ENCODE data around the gene ADAM8.

Gene ADAM8

GRCh38 chr10:133302230-133302629 lies 25.6 kb upstream of the ADAM8 start:
- no peak overlapping the region for H3K27ac ChIP-seq (replicated peaks)

GRCh38 chr10:133299738-133300137 lies 23.1 kb upstream of the ADAM8 start:
- H3K4me3 ChIP-seq (replicated peaks; ENCODE audit: insufficient read depth, low read length), result no peak overlapping the region
- no peak for DNase-seq (ENCODE audit: low read depth in 1 of 2, low spot score in 1 of 2)
- TF ChIP-seq SPI1 (IDR thresholded peaks at IDR 0.05; ENCODE audit: borderline replicate concordance, low read depth) (no peak), GABPA (IDR thresholded peaks at IDR 0.05; ENCODE audit: low read depth) (no peak), CTCF (IDR thresholded peaks at IDR 0.05; ENCODE audit: insufficient read depth, low read length) (no peak), REST (IDR thresholded peaks at IDR 0.05; ENCODE audit: insufficient replicate concordance, low read depth) (no peak), POLR2AphosphoS5 (IDR thresholded peaks at IDR 0.05; ENCODE audit: low read depth) (no peak)
- H3K27ac ChIP-seq (replicated peaks), result no peak overlapping the region
- no peaks in the 10 kb centered on the region for H3K27me3 ChIP-seq (ENCODE audit: insufficient read depth, poor library complexity, severe bottlenecking)

More at GRCh38 chr10:133302230-133302629, 25.6 kb upstream of the ADAM8 start:
- no peak for DNase-seq (ENCODE audit: low read depth in 1 of 2, low spot score in 1 of 2)
- TF ChIP-seq SPI1 (IDR thresholded peaks at IDR 0.05; ENCODE audit: borderline replicate concordance, low read depth) (no peak), REST (IDR thresholded peaks at IDR 0.05; ENCODE audit: insufficient replicate concordance, low read depth) (no peak), CTCF (IDR thresholded peaks at IDR 0.05; ENCODE audit: insufficient read depth, low read length) (no peak), GABPA (IDR thresholded peaks at IDR 0.05; ENCODE audit: low read depth) (no peak), POLR2AphosphoS5 (IDR thresholded peaks at IDR 0.05; ENCODE audit: low read depth) (no peak)
- Histone ChIP-seq H3K27me3 (ENCODE audit: insufficient read depth, poor library complexity, severe bottlenecking) (no peaks in the 10 kb centered on the region), H3K4me3 (replicated peaks; ENCODE audit: insufficient read depth, low read length) (no peak overlapping the region)

GRCh38 chr10:133299224-133299623 lies 22.6 kb upstream of the ADAM8 start:
- H3K27me3 ChIP-seq (ENCODE audit: insufficient read depth, poor library complexity, severe bottlenecking), result no peaks in the 10 kb centered on the region

More at GRCh38 chr10:133299224-133299623, 22.6 kb upstream of the ADAM8 start:
- H3K27ac ChIP-seq (replicated peaks), result no peak overlapping the region
- no peak for TF ChIP-seq REST (IDR thresholded peaks at IDR 0.05; ENCODE audit: insufficient replicate concordance, low read depth)
- TF ChIP-seq GABPA (IDR thresholded peaks at IDR 0.05; ENCODE audit: low read depth), result no peak
- no peak for TF ChIP-seq CTCF (IDR thresholded peaks at IDR 0.05; ENCODE audit: insufficient read depth, low read length)
- H3K4me3 ChIP-seq (replicated peaks; ENCODE audit: insufficient read depth, low read length), result no peak overlapping the region
- no peak for DNase-seq (ENCODE audit: low read depth in 1 of 2, low spot score in 1 of 2)

All from HL-60 (cell line).